Thyroid gland (tissue), 4 donors: Measurements from ENCODE around the gene COG3. TPM values are rescaled to one million over a fixed set of nuclear protein-coding genes. Genes with fewer than 3 reads are reported as not detected.

ENCODE experiments used
- DNase-seq, 2 donors: peaks; one replicate each; pipeline ENCODE4 v3.0.0-alpha.2; 2019
- H3K27ac ChIP-seq, 3 donors: fragments of 200-600 bp; sonication (generic); 1 replicate in 2 of 3; 2 replicates in 1 of 3; pipeline ENCODE4 v1.5.1; 2016 to 2019; ENCODE audit warnings: mild to moderate bottlenecking in 1 of 3, moderate library complexity in 1 of 3
- H3K27me3 ChIP-seq: fragments of 200-600 bp; sonication (generic); one replicate; pipeline ENCODE4 v1.5.1; 2019
- H3K36me3 ChIP-seq, 2 donors: fragments of 200-600 bp; sonication (generic); one replicate each; pipeline ENCODE4 v1.5.1; 2016 to 2019
- H3K4me1 ChIP-seq, 2 donors: fragments of 200-600 bp; sonication (generic); one replicate each; pipeline ENCODE4 v1.5.1; 2017 to 2019
- H3K4me3 ChIP-seq, 3 donors: fragments of 200-600 bp; sonication (generic); replicated peaks in 1 of 3; 1 replicate in 2 of 3; 2 replicates in 1 of 3; pipeline ENCODE4 v1.5.1; 2016; ENCODE audit warnings: mild to moderate bottlenecking in 1 of 3
- H3K9me3 ChIP-seq: fragments of 200-600 bp; sonication (generic); one replicate; pipeline ENCODE4 v1.5.1; 2017
- CTCF ChIP-seq, 6 experiments: fragments of 200-600 bp in 3 of 6; fragments of 450-650 bp in 3 of 6; sonication (generic) in 3 of 6; IDR thresholded peaks; one replicate each; pipeline ENCODE4 v1.5.1; 2016 to 2019; ENCODE audit warnings: antibody characterized with exemption in 6 of 6, mild to moderate bottlenecking in 2 of 6, inconsistent platforms in 1 of 6, moderate library complexity in 1 of 6
- POLR2A ChIP-seq, 2 donors: fragments of 450-650 bp; IDR thresholded peaks; one replicate each; pipeline ENCODE4 v1.6.1; 2017; ENCODE audit warnings: antibody characterized with exemption in 2 of 2, mild to moderate bottlenecking in 2 of 2, moderate library complexity in 1 of 2
- WGBS, 2 donors: methylation state at CpG; one replicate each; pipeline ENCODE4 v1.1.5; 2017; 5-methylcytosine and 5-hydroxymethylcytosine counted together
- intact Hi-C: fragments of 100-400 bp; cut with DNase I; formaldehyde crosslinking; loops from one replicate; pipeline ENCODE4 v1.15.1; 2023
- total RNA-seq, 4 donors: library from RNA; depleted of rRNA; stranded (reverse); fragments of >200 nt; gene quantifications; one replicate each; pipeline ENCODE4 v1.2.3, GENCODE V29; 2016

Gene COG3
- total RNA-seq, 4 donors from 2014 or later: 35.9 to 56.0 (median 45.0) TPM

GRCh38 chr13:45516757-45517156 is 52.0 kb downstream of the COG3 start:
- no peak for DNase-seq
- Histone ChIP-seq H3K27ac (no peak overlapping the region), H3K4me1 (no peaks in the 10 kb centered on the region), H3K9me3 (no peaks in the 10 kb centered on the region), H3K36me3 (peaks cover 34 to 42% of the 10 kb centered on the region in 2 donors), H3K4me3 (no peak overlapping the region), H3K27me3 (no peaks in the 10 kb centered on the region)
- intact Hi-C loops: no loop called here
- WGBS, 2 donors: 87% methylated on average over 2 of the region's 2 CpGs
- TF ChIP-seq CTCF (IDR thresholded peaks at IDR 0.05) (no peak), POLR2A (IDR thresholded peaks at IDR 0.05) (no peak)

- intact Hi-C loops: no loop called here
- TF ChIP-seq POLR2A (IDR thresholded peaks at IDR 0.05): no peak
- no peak for TF ChIP-seq CTCF (IDR thresholded peaks at IDR 0.05)
- H3K9me3 ChIP-seq: no peaks in the 10 kb centered on the region
- H3K36me3 ChIP-seq: peaks cover 32 to 33% of the 10 kb centered on the region in 2 donors
- H3K4me3 ChIP-seq: no peak overlapping the region
- DNase-seq: no peak
- no peak overlapping the region for H3K27ac ChIP-seq
- 77 to 80% methylated on average over 4 of the region's 4 CpGs for WGBS, 2 donors
- no peaks in the 10 kb centered on the region for H3K4me1 ChIP-seq
- H3K27me3 ChIP-seq: no peaks in the 10 kb centered on the region
These were observed 53.9 kb downstream of the COG3 start for GRCh38 chr13:45518525-45519245.

GRCh38 chr13:45519493-45519892 is 54.8 kb downstream of the COG3 start:
- intact Hi-C loops: no loop called here
- Histone ChIP-seq H3K36me3 (peaks cover 32% of the 10 kb centered on the region in 2 donors), H3K4me1 (no peaks in the 10 kb centered on the region), H3K27ac (no peak overlapping the region), H3K4me3 (no peak overlapping the region), H3K9me3 (no peaks in the 10 kb centered on the region), H3K27me3 (no peaks in the 10 kb centered on the region)
- no peak for DNase-seq
- WGBS, 2 donors: 84 to 86% methylated on average over 4 of the region's 4 CpGs
- TF ChIP-seq POLR2A (IDR thresholded peaks at IDR 0.05) (no peak), CTCF (IDR thresholded peaks at IDR 0.05) (no peak)

- H3K36me3 ChIP-seq: peaks cover 15 to 29% of the 10 kb centered on the region in 2 donors
- 86 to 92% methylated on average over 4 of the region's 4 CpGs for WGBS, 2 donors
- no peak for DNase-seq
- H3K27me3 ChIP-seq: no peaks in the 10 kb centered on the region
- TF ChIP-seq POLR2A (IDR thresholded peaks at IDR 0.05): no peak
- no peak for TF ChIP-seq CTCF (IDR thresholded peaks at IDR 0.05)
- H3K4me1 ChIP-seq: no peaks in the 10 kb centered on the region
- no peaks in the 10 kb centered on the region for H3K9me3 ChIP-seq
- no peak overlapping the region for H3K4me3 ChIP-seq
- H3K27ac ChIP-seq: no peak overlapping the region
- intact Hi-C loops: no loop called here
These were observed 56.6 kb downstream of the COG3 start for GRCh38 chr13:45521297-45521696.

GRCh38 chr13:45522571-45522970 is 57.8 kb downstream of the COG3 start:
- Histone ChIP-seq H3K27ac (no peak overlapping the region), H3K4me1 (no peaks in the 10 kb centered on the region), H3K36me3 (peaks cover 8 to 30% of the 10 kb centered on the region in 2 donors), H3K27me3 (no peaks in the 10 kb centered on the region), H3K4me3 (no peak overlapping the region), H3K9me3 (no peaks in the 10 kb centered on the region)
- intact Hi-C loops: no loop called here
- WGBS, 2 donors: 84 to 92% methylated on average over 2 of the region's 2 CpGs
- TF ChIP-seq POLR2A (IDR thresholded peaks at IDR 0.05) (no peak), CTCF (IDR thresholded peaks at IDR 0.05) (no peak)
- DNase-seq: no peak
